HEK293 (cell line): Measurements from ENCODE around the gene GBGT1.
A peak's percentile ranks its signal among the peaks of the same experiment; 100 is the strongest.

ENCODE experiments used
- GLIS2 ChIP-seq: fragments of 450-650 bp; formaldehyde crosslinking; IDR thresholded peaks from 2 replicates; pipeline ENCODE4 v1.5.1; 2016; ENCODE audit warnings: missing biosample characterization, missing genetic modification characterization
- HOXA7 ChIP-seq: sonication (generic); formaldehyde crosslinking; IDR thresholded peaks from 2 replicates; pipeline ENCODE4 v1.8.1; 2022; ENCODE audit warnings: missing genetic modification reagents, borderline replicate concordance
- KLF16 ChIP-seq: fragments of 450-650 bp; formaldehyde crosslinking; IDR thresholded peaks from 2 replicates; pipeline ENCODE4 v1.5.1; 2017; ENCODE audit warnings: missing biosample characterization, missing genetic modification characterization
- KLF17 ChIP-seq: fragments of 450-650 bp; formaldehyde crosslinking; IDR thresholded peaks from 2 replicates; pipeline ENCODE4 v1.5.1; 2016; ENCODE audit warnings: missing biosample characterization, missing genetic modification characterization
- KLF7 ChIP-seq: fragments of 450-650 bp; formaldehyde crosslinking; IDR thresholded peaks from 2 replicates; pipeline ENCODE4 v1.5.1; 2016; ENCODE audit warnings: missing biosample characterization, missing genetic modification characterization, borderline replicate concordance
- PRDM6 ChIP-seq: fragments of 450-650 bp; formaldehyde crosslinking; IDR thresholded peaks from 2 replicates; pipeline ENCODE4 v1.5.1; 2017; ENCODE audit warnings: missing biosample characterization, missing genetic modification characterization
- SALL2 ChIP-seq: fragments of 450-650 bp; formaldehyde crosslinking; IDR thresholded peaks from 2 replicates; pipeline ENCODE4 v1.5.0; 2017; ENCODE audit warnings: missing biosample characterization, mild to moderate bottlenecking, missing genetic modification characterization, borderline replicate concordance
- SCRT2 ChIP-seq: fragments of 450-650 bp; formaldehyde crosslinking; IDR thresholded peaks from 2 replicates; pipeline ENCODE4 v1.5.1; 2016; ENCODE audit warnings: missing biosample characterization, missing genetic modification characterization
- YY2 ChIP-seq: fragments of 450-650 bp; formaldehyde crosslinking; IDR thresholded peaks from 2 replicates; pipeline ENCODE4 v1.5.1; 2016; ENCODE audit warnings: missing biosample characterization, missing genetic modification characterization
- ZNF16 ChIP-seq: fragments of 450-650 bp; formaldehyde crosslinking; IDR thresholded peaks from 2 replicates; pipeline ENCODE4 v1.5.1; 2016; ENCODE audit warnings: low read depth, missing biosample characterization, missing genetic modification characterization
- ZNF214 ChIP-seq: fragments of 450-650 bp; formaldehyde crosslinking; IDR thresholded peaks from 2 replicates; pipeline ENCODE4 v1.5.1; 2017; ENCODE audit warnings: missing biosample characterization, mild to moderate bottlenecking, missing genetic modification characterization, borderline replicate concordance
- ZNF302 ChIP-seq: fragments of 450-650 bp; formaldehyde crosslinking; IDR thresholded peaks from 2 replicates; pipeline ENCODE4 v1.5.1; 2016; ENCODE audit warnings: missing biosample characterization, missing genetic modification characterization, low read depth
- ZNF37A ChIP-seq: fragments of 450-650 bp; IDR thresholded peaks from 2 replicates; pipeline ENCODE4 v1.5.1; 2018; ENCODE audit warnings: missing biosample characterization, missing genetic modification characterization
- ZNF530 ChIP-seq: fragments of 450-650 bp; formaldehyde crosslinking; IDR thresholded peaks from 2 replicates; pipeline ENCODE4 v1.5.1; 2016; ENCODE audit warnings: low read depth, missing biosample characterization, missing genetic modification characterization
- ZNF544 ChIP-seq: fragments of 450-650 bp; formaldehyde crosslinking; IDR thresholded peaks from 2 replicates; pipeline ENCODE4 v1.5.0; 2017; ENCODE audit warnings: missing biosample characterization, missing genetic modification characterization
- ZNF561 ChIP-seq: fragments of 450-650 bp; IDR thresholded peaks from 2 replicates; pipeline ENCODE4 v1.5.1; 2018; ENCODE audit warnings: missing biosample characterization, missing genetic modification characterization, borderline replicate concordance
- ZNF624 ChIP-seq: fragments of 450-650 bp; formaldehyde crosslinking; IDR thresholded peaks from 2 replicates; pipeline ENCODE4 v1.5.1; 2017; ENCODE audit warnings: missing biosample characterization, missing genetic modification characterization
- ZNF658 ChIP-seq: fragments of 450-650 bp; formaldehyde crosslinking; IDR thresholded peaks from 2 replicates; pipeline ENCODE4; 2016; ENCODE audit warnings: missing biosample characterization, missing genetic modification characterization
- ZNF660 ChIP-seq: fragments of 450-650 bp; IDR thresholded peaks from 2 replicates; pipeline ENCODE4 v1.5.1; 2018; ENCODE audit warnings: missing biosample characterization, mild to moderate bottlenecking, missing genetic modification characterization
- ZSCAN23 ChIP-seq: fragments of 450-650 bp; formaldehyde crosslinking; IDR thresholded peaks from 2 replicates; pipeline ENCODE4 v1.5.1; 2016; ENCODE audit warnings: missing biosample characterization, missing genetic modification characterization
- TF ChIP-seq, protein P1 (sequence below): fragments of 450-650 bp; formaldehyde crosslinking; IDR thresholded peaks from 2 replicates; pipeline ENCODE4 v1.5.1; 2016; ENCODE audit warnings: missing biosample characterization, missing genetic modification characterization, borderline replicate concordance
- TF ChIP-seq, protein P2 (sequence below): fragments of 450-650 bp; formaldehyde crosslinking; IDR thresholded peaks from 2 replicates; pipeline ENCODE4 v1.5.1; 2016; ENCODE audit warnings: missing biosample characterization, missing genetic modification characterization
- TF ChIP-seq, protein P3 (sequence below): fragments of 450-650 bp; formaldehyde crosslinking; IDR thresholded peaks from 2 replicates; pipeline ENCODE4 v1.5.1; 2016; ENCODE audit warnings: missing biosample characterization, missing genetic modification characterization
- TF ChIP-seq, protein P4 (sequence below): IDR thresholded peaks from 2 replicates; pipeline ENCODE4 v1.6.1; 2011; ENCODE audit warnings: mild to moderate bottlenecking, low read depth, low read length, borderline replicate concordance
- TF ChIP-seq, protein P5 (sequence below): fragments of 450-650 bp; formaldehyde crosslinking; IDR thresholded peaks from 2 replicates; pipeline ENCODE4 v1.5.1; 2016; ENCODE audit warnings: missing biosample characterization, missing genetic modification characterization

Gene GBGT1

GRCh38 chr9:133121198-133121914, 42.4 kb downstream of the GBGT1 start, which contains the start of gene RALGDS (continued):
- TF ChIP-seq, protein P1, sequence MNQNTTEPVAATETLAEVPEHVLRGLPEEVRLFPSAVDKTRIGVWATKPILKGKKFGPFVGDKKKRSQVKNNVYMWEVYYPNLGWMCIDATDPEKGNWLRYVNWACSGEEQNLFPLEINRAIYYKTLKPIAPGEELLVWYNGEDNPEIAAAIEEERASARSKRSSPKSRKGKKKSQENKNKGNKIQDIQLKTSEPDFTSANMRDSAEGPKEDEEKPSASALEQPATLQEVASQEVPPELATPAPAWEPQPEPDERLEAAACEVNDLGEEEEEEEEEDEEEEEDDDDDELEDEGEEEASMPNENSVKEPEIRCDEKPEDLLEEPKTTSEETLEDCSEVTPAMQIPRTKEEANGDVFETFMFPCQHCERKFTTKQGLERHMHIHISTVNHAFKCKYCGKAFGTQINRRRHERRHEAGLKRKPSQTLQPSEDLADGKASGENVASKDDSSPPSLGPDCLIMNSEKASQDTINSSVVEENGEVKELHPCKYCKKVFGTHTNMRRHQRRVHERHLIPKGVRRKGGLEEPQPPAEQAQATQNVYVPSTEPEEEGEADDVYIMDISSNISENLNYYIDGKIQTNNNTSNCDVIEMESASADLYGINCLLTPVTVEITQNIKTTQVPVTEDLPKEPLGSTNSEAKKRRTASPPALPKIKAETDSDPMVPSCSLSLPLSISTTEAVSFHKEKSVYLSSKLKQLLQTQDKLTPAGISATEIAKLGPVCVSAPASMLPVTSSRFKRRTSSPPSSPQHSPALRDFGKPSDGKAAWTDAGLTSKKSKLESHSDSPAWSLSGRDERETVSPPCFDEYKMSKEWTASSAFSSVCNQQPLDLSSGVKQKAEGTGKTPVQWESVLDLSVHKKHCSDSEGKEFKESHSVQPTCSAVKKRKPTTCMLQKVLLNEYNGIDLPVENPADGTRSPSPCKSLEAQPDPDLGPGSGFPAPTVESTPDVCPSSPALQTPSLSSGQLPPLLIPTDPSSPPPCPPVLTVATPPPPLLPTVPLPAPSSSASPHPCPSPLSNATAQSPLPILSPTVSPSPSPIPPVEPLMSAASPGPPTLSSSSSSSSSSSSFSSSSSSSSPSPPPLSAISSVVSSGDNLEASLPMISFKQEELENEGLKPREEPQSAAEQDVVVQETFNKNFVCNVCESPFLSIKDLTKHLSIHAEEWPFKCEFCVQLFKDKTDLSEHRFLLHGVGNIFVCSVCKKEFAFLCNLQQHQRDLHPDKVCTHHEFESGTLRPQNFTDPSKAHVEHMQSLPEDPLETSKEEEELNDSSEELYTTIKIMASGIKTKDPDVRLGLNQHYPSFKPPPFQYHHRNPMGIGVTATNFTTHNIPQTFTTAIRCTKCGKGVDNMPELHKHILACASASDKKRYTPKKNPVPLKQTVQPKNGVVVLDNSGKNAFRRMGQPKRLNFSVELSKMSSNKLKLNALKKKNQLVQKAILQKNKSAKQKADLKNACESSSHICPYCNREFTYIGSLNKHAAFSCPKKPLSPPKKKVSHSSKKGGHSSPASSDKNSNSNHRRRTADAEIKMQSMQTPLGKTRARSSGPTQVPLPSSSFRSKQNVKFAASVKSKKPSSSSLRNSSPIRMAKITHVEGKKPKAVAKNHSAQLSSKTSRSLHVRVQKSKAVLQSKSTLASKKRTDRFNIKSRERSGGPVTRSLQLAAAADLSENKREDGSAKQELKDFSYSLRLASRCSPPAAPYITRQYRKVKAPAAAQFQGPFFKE (tag by site-specific recombination): no peak
- TF ChIP-seq KLF16 (peak; percentile 39; the same call in 1 of the 2 replicates), ZNF530 (no peak), ZSCAN23 (tag by site-specific recombination) (no peak), ZNF214 (no peak), ZNF660 (tag by site-specific recombination) (no peak), ZNF544 (tag by site-specific recombination) (no peak), ZNF624 (tag by site-specific recombination) (no peak), HOXA7 (CRISPR knock-in tag) (no peak), ZNF561 (tag by site-specific recombination) (no peak), GLIS2 (no peak), SALL2 (tag by site-specific recombination) (no peak), PRDM6 (tag by site-specific recombination) (no peak), SCRT2 (0 out of 2 replicates have a peak, but pooled peaks have one; percentile 11), YY2 (tag by site-specific recombination) (no peak), ZNF37A (no peak), KLF17 (tag by site-specific recombination) (no peak), KLF7 (tag by site-specific recombination) (peak; percentile 63; the same call in 1 of the 2 replicates), ZNF658 (tag by site-specific recombination) (no peak), ZNF16 (tag by site-specific recombination) (no peak), ZNF302 (tag by site-specific recombination) (no peak)
- TF ChIP-seq, protein P2, sequence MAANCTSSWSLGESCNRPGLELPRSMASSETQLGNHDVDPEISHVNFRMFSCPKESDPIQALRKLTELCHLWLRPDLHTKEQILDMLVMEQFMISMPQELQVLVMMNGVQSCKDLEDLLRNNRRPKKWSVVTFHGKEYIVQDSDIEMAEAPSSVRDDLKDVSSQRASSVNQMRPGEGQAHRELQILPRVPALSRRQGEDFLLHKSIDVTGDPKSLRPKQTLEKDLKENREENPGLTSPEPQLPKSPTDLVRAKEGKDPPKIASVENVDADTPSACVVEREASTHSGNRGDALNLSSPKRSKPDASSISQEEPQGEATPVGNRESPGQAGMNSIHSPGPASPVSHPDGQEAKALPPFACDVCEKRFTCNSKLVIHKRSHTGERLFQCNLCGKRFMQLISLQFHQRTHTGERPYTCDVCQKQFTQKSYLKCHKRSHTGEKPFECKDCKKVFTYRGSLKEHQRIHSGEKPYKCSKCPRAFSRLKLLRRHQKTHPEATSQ: no peak
- TF ChIP-seq, protein P3, sequence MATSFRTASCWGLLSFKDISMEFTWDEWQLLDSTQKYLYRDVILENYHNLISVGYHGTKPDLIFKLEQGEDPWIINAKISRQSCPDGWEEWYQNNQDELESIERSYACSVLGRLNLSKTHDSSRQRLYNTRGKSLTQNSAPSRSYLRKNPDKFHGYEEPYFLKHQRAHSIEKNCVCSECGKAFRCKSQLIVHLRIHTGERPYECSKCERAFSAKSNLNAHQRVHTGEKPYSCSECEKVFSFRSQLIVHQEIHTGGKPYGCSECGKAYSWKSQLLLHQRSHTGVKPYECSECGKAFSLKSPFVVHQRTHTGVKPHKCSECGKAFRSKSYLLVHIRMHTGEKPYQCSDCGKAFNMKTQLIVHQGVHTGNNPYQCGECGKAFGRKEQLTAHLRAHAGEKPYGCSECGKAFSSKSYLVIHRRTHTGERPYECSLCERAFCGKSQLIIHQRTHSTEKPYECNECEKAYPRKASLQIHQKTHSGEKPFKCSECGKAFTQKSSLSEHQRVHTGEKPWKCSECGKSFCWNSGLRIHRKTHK (tag by site-specific recombination): no peak
- TF ChIP-seq, protein P4, sequence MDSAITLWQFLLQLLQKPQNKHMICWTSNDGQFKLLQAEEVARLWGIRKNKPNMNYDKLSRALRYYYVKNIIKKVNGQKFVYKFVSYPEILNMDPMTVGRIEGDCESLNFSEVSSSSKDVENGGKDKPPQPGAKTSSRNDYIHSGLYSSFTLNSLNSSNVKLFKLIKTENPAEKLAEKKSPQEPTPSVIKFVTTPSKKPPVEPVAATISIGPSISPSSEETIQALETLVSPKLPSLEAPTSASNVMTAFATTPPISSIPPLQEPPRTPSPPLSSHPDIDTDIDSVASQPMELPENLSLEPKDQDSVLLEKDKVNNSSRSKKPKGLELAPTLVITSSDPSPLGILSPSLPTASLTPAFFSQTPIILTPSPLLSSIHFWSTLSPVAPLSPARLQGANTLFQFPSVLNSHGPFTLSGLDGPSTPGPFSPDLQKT: no peak
- TF ChIP-seq, protein P5, sequence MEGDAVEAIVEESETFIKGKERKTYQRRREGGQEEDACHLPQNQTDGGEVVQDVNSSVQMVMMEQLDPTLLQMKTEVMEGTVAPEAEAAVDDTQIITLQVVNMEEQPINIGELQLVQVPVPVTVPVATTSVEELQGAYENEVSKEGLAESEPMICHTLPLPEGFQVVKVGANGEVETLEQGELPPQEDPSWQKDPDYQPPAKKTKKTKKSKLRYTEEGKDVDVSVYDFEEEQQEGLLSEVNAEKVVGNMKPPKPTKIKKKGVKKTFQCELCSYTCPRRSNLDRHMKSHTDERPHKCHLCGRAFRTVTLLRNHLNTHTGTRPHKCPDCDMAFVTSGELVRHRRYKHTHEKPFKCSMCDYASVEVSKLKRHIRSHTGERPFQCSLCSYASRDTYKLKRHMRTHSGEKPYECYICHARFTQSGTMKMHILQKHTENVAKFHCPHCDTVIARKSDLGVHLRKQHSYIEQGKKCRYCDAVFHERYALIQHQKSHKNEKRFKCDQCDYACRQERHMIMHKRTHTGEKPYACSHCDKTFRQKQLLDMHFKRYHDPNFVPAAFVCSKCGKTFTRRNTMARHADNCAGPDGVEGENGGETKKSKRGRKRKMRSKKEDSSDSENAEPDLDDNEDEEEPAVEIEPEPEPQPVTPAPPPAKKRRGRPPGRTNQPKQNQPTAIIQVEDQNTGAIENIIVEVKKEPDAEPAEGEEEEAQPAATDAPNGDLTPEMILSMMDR: no peak
